Measurements from ENCODE around the gene ZNF514.

DNA sequence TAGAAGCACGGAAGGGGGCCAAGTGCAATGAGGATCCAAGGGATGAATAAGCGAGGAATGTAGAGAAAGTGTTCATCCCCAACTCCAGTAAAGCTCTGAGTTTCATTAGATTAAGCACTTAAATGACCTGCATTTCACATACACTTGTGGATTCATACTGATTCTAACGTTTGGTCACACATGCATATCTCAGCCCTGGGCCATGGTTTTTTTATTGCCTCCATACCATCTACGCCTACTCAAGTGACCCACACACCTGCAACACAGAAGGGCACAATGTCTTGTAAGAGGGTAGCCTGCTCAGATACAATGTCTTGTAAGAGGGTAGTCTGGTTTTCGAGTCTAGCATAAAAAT lies 37.5 kb downstream of the ZNF514 start:
- TF ChIP-seq, protein P1, sequence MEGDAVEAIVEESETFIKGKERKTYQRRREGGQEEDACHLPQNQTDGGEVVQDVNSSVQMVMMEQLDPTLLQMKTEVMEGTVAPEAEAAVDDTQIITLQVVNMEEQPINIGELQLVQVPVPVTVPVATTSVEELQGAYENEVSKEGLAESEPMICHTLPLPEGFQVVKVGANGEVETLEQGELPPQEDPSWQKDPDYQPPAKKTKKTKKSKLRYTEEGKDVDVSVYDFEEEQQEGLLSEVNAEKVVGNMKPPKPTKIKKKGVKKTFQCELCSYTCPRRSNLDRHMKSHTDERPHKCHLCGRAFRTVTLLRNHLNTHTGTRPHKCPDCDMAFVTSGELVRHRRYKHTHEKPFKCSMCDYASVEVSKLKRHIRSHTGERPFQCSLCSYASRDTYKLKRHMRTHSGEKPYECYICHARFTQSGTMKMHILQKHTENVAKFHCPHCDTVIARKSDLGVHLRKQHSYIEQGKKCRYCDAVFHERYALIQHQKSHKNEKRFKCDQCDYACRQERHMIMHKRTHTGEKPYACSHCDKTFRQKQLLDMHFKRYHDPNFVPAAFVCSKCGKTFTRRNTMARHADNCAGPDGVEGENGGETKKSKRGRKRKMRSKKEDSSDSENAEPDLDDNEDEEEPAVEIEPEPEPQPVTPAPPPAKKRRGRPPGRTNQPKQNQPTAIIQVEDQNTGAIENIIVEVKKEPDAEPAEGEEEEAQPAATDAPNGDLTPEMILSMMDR (conservative IDR thresholded peaks at IDR 0.05; ENCODE audit: low read length), result no peak
- TF ChIP-seq EZH2phosphoT487 (IDR thresholded peaks at IDR 0.05; ENCODE audit: borderline replicate concordance, low read depth, low read length), result no peak
